Measurements from ENCODE around the gene CADM1. TPM values are rescaled to one million over a fixed set of nuclear protein-coding genes. Genes with fewer than 3 reads are reported as not detected.

The CADM1 gene
- total RNA-seq, 1 donor = 86.5 TPM

- Histone ChIP-seq H3K9me3 (ENCODE audit: low read depth, low read length) (no peaks in the 10 kb centered on the region), H3K4me1 (ENCODE audit: insufficient read depth, low read length) (no peaks in the 10 kb centered on the region), H3K27me3 (ENCODE audit: insufficient read depth, low read length) (no peaks in the 10 kb centered on the region), H4K20me1 (ENCODE audit: insufficient read depth, low read length) (no peaks in the 10 kb centered on the region), H3K27ac (ENCODE audit: low read depth, low read length) (no peak overlapping the region), H3K4me2 (ENCODE audit: insufficient read depth, low read length) (no peak overlapping the region), H3K79me2 (ENCODE audit: insufficient read depth, low read length) (no peaks in the 10 kb centered on the region), H2AFZ (ENCODE audit: low read length) (no peak overlapping the region), H3K36me3 (ENCODE audit: insufficient read depth, low read length) (no peaks in the 10 kb centered on the region), H3K4me3 (ENCODE audit: insufficient read depth, low read length) (no peak overlapping the region)
- DNase-seq (ENCODE audit: insufficient read length, low spot score, missing footprints) = no peak
- no peak for TF ChIP-seq CTCF (IDR thresholded peaks at IDR 0.05; ENCODE audit: extremely low read depth, low read depth, low read length)
These were observed 324.6 kb downstream of the CADM1 start for GRCh38 chr11:115179636-115180035.

GRCh38 chr11:115178705-115179104 is 325.5 kb downstream of the CADM1 start:
- Histone ChIP-seq H3K36me3 (ENCODE audit: insufficient read depth, low read length) (no peaks in the 10 kb centered on the region), H3K79me2 (ENCODE audit: insufficient read depth, low read length) (no peaks in the 10 kb centered on the region), H2AFZ (ENCODE audit: low read length) (no peak overlapping the region), H3K27me3 (ENCODE audit: insufficient read depth, low read length) (no peaks in the 10 kb centered on the region), H3K4me2 (ENCODE audit: insufficient read depth, low read length) (no peak overlapping the region), H3K4me1 (ENCODE audit: insufficient read depth, low read length) (no peaks in the 10 kb centered on the region), H3K4me3 (ENCODE audit: insufficient read depth, low read length) (no peak overlapping the region), H3K27ac (ENCODE audit: low read depth, low read length) (no peak overlapping the region), H4K20me1 (ENCODE audit: insufficient read depth, low read length) (no peaks in the 10 kb centered on the region), H3K9me3 (ENCODE audit: low read depth, low read length) (no peaks in the 10 kb centered on the region)
- no peak for DNase-seq (ENCODE audit: insufficient read length, low spot score, missing footprints)
- no peak for TF ChIP-seq CTCF (IDR thresholded peaks at IDR 0.05; ENCODE audit: extremely low read depth, low read depth, low read length)

- no peaks in the 10 kb centered on the region for H3K9me3 ChIP-seq (ENCODE audit: low read depth, low read length)
- H3K27me3 ChIP-seq (ENCODE audit: insufficient read depth, low read length) = no peaks in the 10 kb centered on the region
- H3K36me3 ChIP-seq (ENCODE audit: insufficient read depth, low read length) = no peaks in the 10 kb centered on the region
- no peaks in the 10 kb centered on the region for H4K20me1 ChIP-seq (ENCODE audit: insufficient read depth, low read length)
- H3K4me1 ChIP-seq (ENCODE audit: insufficient read depth, low read length) = no peaks in the 10 kb centered on the region
- no peak overlapping the region for H2AFZ ChIP-seq (ENCODE audit: low read length)
- H3K79me2 ChIP-seq (ENCODE audit: insufficient read depth, low read length) = no peaks in the 10 kb centered on the region
- no peak overlapping the region for H3K27ac ChIP-seq (ENCODE audit: low read depth, low read length)
- no peak for TF ChIP-seq CTCF (IDR thresholded peaks at IDR 0.05; ENCODE audit: extremely low read depth, low read depth, low read length)
- DNase-seq (ENCODE audit: insufficient read length, low spot score, missing footprints) = no peak
- H3K4me2 ChIP-seq (ENCODE audit: insufficient read depth, low read length) = no peak overlapping the region
- H3K4me3 ChIP-seq (ENCODE audit: insufficient read depth, low read length) = no peak overlapping the region
These were observed 331.1 kb downstream of the CADM1 start for GRCh38 chr11:115173136-115173535.

- H4K20me1 ChIP-seq (ENCODE audit: insufficient read depth, low read length) = no peaks in the 10 kb centered on the region
- no peak for DNase-seq (ENCODE audit: insufficient read length, low spot score, missing footprints)
These were observed 333.9 kb downstream of the CADM1 start for GRCh38 chr11:115170133-115170815.

More at GRCh38 chr11:115170133-115170815, 333.9 kb downstream of the CADM1 start:
- Histone ChIP-seq H3K9me3 (ENCODE audit: low read depth, low read length) (no peaks in the 10 kb centered on the region), H3K79me2 (ENCODE audit: insufficient read depth, low read length) (no peaks in the 10 kb centered on the region), H3K4me3 (ENCODE audit: insufficient read depth, low read length) (no peak overlapping the region), H3K36me3 (ENCODE audit: insufficient read depth, low read length) (no peaks in the 10 kb centered on the region), H3K27ac (ENCODE audit: low read depth, low read length) (no peak overlapping the region), H3K4me2 (ENCODE audit: insufficient read depth, low read length) (no peak overlapping the region), H3K27me3 (ENCODE audit: insufficient read depth, low read length) (no peaks in the 10 kb centered on the region), H3K4me1 (ENCODE audit: insufficient read depth, low read length) (no peaks in the 10 kb centered on the region), H2AFZ (ENCODE audit: low read length) (no peak overlapping the region)
- TF ChIP-seq CTCF (IDR thresholded peaks at IDR 0.05; ENCODE audit: extremely low read depth, low read depth, low read length) = peak; percentile 65

Data from osteoblast (primary cell).